H1 (cell line): ENCODE results near the gene ZNF30. TPM values are rescaled to one million over a fixed set of nuclear protein-coding genes. Genes with fewer than 3 reads are reported as not detected.
"Not testable (repeated sequence)": the region's sequence is repeated elsewhere in the genome, so short reads cannot be mapped to it uniquely, and the experiment has no call there.

Experiments used
- CTCF ChIA-PET: fragments of 300-600 bp; sonication (Branson Sonifier 250); formaldehyde crosslinking; loops from one replicate; lab custom pipeline; 2021; ENCODE audit not compliant: partially characterized antibody; lab: Charles Lee
- POLR2A ChIA-PET: fragments of 300-600 bp; sonication (Branson Sonifier 250); formaldehyde crosslinking; loops from one replicate; lab custom pipeline; 2021; ENCODE audit warnings: inconsistent platforms; ENCODE audit not compliant: partially characterized antibody; lab: Charles Lee
- DNase-seq, 2 experiments: peaks; one replicate each; pipeline versions ENCODE4 v3.0.0 to v3.0.0-alpha.2; 2010 to 2022; ENCODE audit warnings: low spot score in 2 of 2, low read depth in 1 of 2, mixed read lengths in 1 of 2
- FAIRE-seq: peaks from 2 replicates; lab custom pipeline; 2011; peaks lifted over from hg19 to GRCh38; lab: Jason Lieb, UNC
- H2AFZ ChIP-seq: 2 replicates; pipeline ENCODE4 v1.8.1; 2012; ENCODE audit warnings: low read length, inconsistent platforms
- H2AK5ac ChIP-seq: 2 replicates; pipeline ENCODE4 v1.6.1; 2013; ENCODE audit warnings: low read depth, low read length
- H2BK120ac ChIP-seq: replicated peaks from 2 replicates; pipeline ENCODE3; 2013; ENCODE audit warnings: low read depth, low read length, inconsistent platforms
- H2BK12ac ChIP-seq: 2 replicates; pipeline ENCODE4 v1.6.1; 2013; ENCODE audit warnings: low read depth, low read length
- H2BK15ac ChIP-seq: 2 replicates; pipeline ENCODE4 v1.6.1; 2013; ENCODE audit warnings: low read length
- H2BK20ac ChIP-seq: 2 replicates; pipeline ENCODE4 v1.6.1; 2013; ENCODE audit warnings: low read length
- H2BK5ac ChIP-seq: 2 replicates; pipeline ENCODE4 v1.6.1; 2013; ENCODE audit warnings: low read depth, low read length
- H3K14ac ChIP-seq: 2 replicates; pipeline ENCODE4 v1.6.1; 2013; ENCODE audit warnings: inconsistent platforms; ENCODE audit not compliant: insufficient read length
- H3K18ac ChIP-seq: 2 replicates; pipeline ENCODE4 v1.6.1; 2013; ENCODE audit warnings: low read length; ENCODE audit errors: extremely low read depth
- H3K23ac ChIP-seq: 2 replicates; pipeline ENCODE4 v1.6.1; 2013; ENCODE audit warnings: inconsistent platforms; ENCODE audit not compliant: insufficient read length
- H3K23me2 ChIP-seq: 2 replicates; pipeline ENCODE4 v1.6.1; 2013; ENCODE audit warnings: low read depth, low read length
- H3K27ac ChIP-seq: 2 replicates; pipeline ENCODE4 v1.6.1; 2011; ENCODE audit warnings: low read depth, low read length, inconsistent platforms
- H3K27me3 ChIP-seq, 4 experiments: replicated peaks in 1 of 4; 1 replicate in 1 of 4; 2 replicates in 3 of 4; pipeline versions ENCODE4 v1.6.1 to v1.8.1; 2011 to 2013; ENCODE audit warnings: low read length in 3 of 4, mild to moderate bottlenecking in 3 of 4, inconsistent platforms in 2 of 4, mixed read lengths in 2 of 4, moderate library complexity in 1 of 4; ENCODE audit not compliant: control insufficient read depth in 3 of 4, insufficient read depth in 3 of 4; ENCODE audit errors: extremely low read depth in 1 of 4
- H3K36me3 ChIP-seq, 4 experiments: 2 replicates each; pipeline versions ENCODE4 v1.6.1 to v1.8.1; 2011 to 2013; ENCODE audit warnings: mild to moderate bottlenecking in 4 of 4, low read length in 3 of 4, moderate library complexity in 2 of 4, control low read depth in 1 of 4, inconsistent platforms in 1 of 4; ENCODE audit not compliant: insufficient read depth in 4 of 4, control insufficient read depth in 2 of 4
- H3K4ac ChIP-seq: replicated peaks from 2 replicates; pipeline ENCODE3; 2013; ENCODE audit warnings: low read length, low read depth, mixed read lengths, inconsistent platforms; ENCODE audit not compliant: insufficient read length
- H3K4me1 ChIP-seq, 4 experiments: replicated peaks in 1 of 4; 1 replicate in 1 of 4; 2 replicates in 3 of 4; pipeline versions ENCODE4 v1.6.1 to v1.8.1; 2011 to 2013; ENCODE audit warnings: low read length in 3 of 4, inconsistent platforms in 2 of 4, mixed read lengths in 1 of 4; ENCODE audit not compliant: insufficient read depth in 4 of 4, control insufficient read depth in 3 of 4
- H3K4me2 ChIP-seq, 2 experiments: 2 replicates each; pipeline versions ENCODE4 v1.6.1 to v1.8.1; 2011 to 2013; ENCODE audit warnings: low read depth in 2 of 2, low read length in 2 of 2, control low read depth in 1 of 2, inconsistent platforms in 1 of 2, mild to moderate bottlenecking in 1 of 2; ENCODE audit not compliant: insufficient read depth in 1 of 2
- H3K4me3 ChIP-seq, 4 experiments: fragments of 200-600, 300-600 bp in 1 of 4; sonication (generic), shearing (Covaris generic), sonication (Bioruptor Twin) in 1 of 4; 2 replicates each; pipeline versions ENCODE4 v1.5.1 to v1.8.1; 2011 to 2016; ENCODE audit warnings: low read length in 4 of 4, low read depth in 3 of 4, control low read depth in 2 of 4, inconsistent platforms in 2 of 4, mild to moderate bottlenecking in 2 of 4, mixed read lengths in 1 of 4, moderate library complexity in 1 of 4; ENCODE audit not compliant: insufficient read depth in 2 of 4; ENCODE audit errors: extremely low read depth in 1 of 4
- H3K56ac ChIP-seq: replicated peaks from 2 replicates; pipeline ENCODE3; 2013; ENCODE audit warnings: low read depth, mild to moderate bottlenecking, mixed read lengths, low read length, inconsistent platforms; ENCODE audit not compliant: insufficient read length
- H3K79me1 ChIP-seq: 2 replicates; pipeline ENCODE4 v1.6.1; 2013; ENCODE audit warnings: low read depth, low read length, control low read depth
- H3K79me2 ChIP-seq, 2 experiments: 2 replicates each; pipeline versions ENCODE4 v1.6.1 to v1.8.1; 2012 to 2013; ENCODE audit warnings: low read length in 2 of 2, mild to moderate bottlenecking in 2 of 2, inconsistent platforms in 1 of 2; ENCODE audit not compliant: insufficient read depth in 2 of 2, control insufficient read depth in 1 of 2
- H3K9ac ChIP-seq, 4 experiments: replicated peaks in 1 of 4; 1 replicate in 1 of 4; 2 replicates in 3 of 4; pipeline versions ENCODE4 v1.6.1 to v1.8.1; 2011 to 2013; ENCODE audit warnings: low read depth in 3 of 4, low read length in 3 of 4, control low read depth in 2 of 4, mild to moderate bottlenecking in 2 of 4, moderate library complexity in 2 of 4, inconsistent platforms in 1 of 4; ENCODE audit errors: extremely low read depth in 1 of 4
- H3K9me3 ChIP-seq, 2 experiments: 2 replicates each; pipeline versions ENCODE4 v1.6.1 to v1.8.1; 2012 to 2013; ENCODE audit warnings: mild to moderate bottlenecking in 2 of 2, moderate library complexity in 2 of 2, control low read depth in 1 of 2, inconsistent platforms in 1 of 2, low read depth in 1 of 2, low read length in 1 of 2, mixed read lengths in 1 of 2; ENCODE audit not compliant: insufficient read depth in 2 of 2
- H4K20me1 ChIP-seq, 2 experiments: replicated peaks in 1 of 2; 2 replicates each; pipeline versions ENCODE3 to v1.8.1; 2011 to 2013; ENCODE audit warnings: inconsistent platforms in 2 of 2, low read length in 2 of 2, mild to moderate bottlenecking in 1 of 2; ENCODE audit not compliant: insufficient read depth in 2 of 2, control insufficient read depth in 1 of 2
- H4K5ac ChIP-seq: 2 replicates; pipeline ENCODE4 v1.6.1; 2013; ENCODE audit warnings: low read length, low read depth, mixed read lengths, inconsistent platforms; ENCODE audit not compliant: insufficient read length
- H4K8ac ChIP-seq: 2 replicates; pipeline ENCODE4 v1.8.0; 2013; ENCODE audit warnings: mild to moderate bottlenecking, moderate library complexity, low read length, inconsistent platforms; ENCODE audit not compliant: insufficient read depth; ENCODE audit errors: extremely low read depth
- H4K91ac ChIP-seq: replicated peaks from 2 replicates; pipeline ENCODE3; 2013; ENCODE audit warnings: low read length, mixed read lengths, inconsistent platforms; ENCODE audit not compliant: insufficient read length
- WGBS, 2 experiments: shearing (Covaris generic) in 1 of 2; methylation state at CpG; one replicate each; pipeline versions ENCODE4 v1.1.6 to v1.1.7; 2013 to 2015; ENCODE audit warnings: low lambda C conversion rate in 2 of 2, mixed read lengths in 2 of 2, inconsistent platforms in 1 of 2, low coverage in 1 of 2, missing lambda C conversion rate in 1 of 2; ENCODE audit not compliant: insufficient replicate concordance in 2 of 2, insufficient coverage in 1 of 2, insufficient read length in 1 of 2; ENCODE audit errors: extremely low coverage in 1 of 2, missing lambda C conversion rate in 1 of 2; 5-methylcytosine and 5-hydroxymethylcytosine counted together
- polyA plus RNA-seq, 7 experiments: library from polyadenylated mRNA; depleted of rRNA in 3 of 7; stranded (reverse) in 5 of 7; unstranded in 2 of 7; fragments of >200 nt in 5 of 7; fragments of 200-250 nt in 2 of 7; gene quantifications; 1 replicate in 5 of 7; 2 replicates in 1 of 7; 4 replicates in 1 of 7; pipeline versions ENCODE4 v1.2.1 to v1.2.3, GENCODE V29; 2011 to 2013; ENCODE audit warnings: missing spikeins in 2 of 7, mixed read lengths in 2 of 7
- total RNA-seq: library from RNA; stranded (reverse); fragmentation: NEBNext Ultra II Directional; extraction: Animal tissue kit (Norgen Biotek cat#: 25700); gene quantifications from 2 replicates; pipeline ENCODE4 v1.2.1, GENCODE V29; 2021

Gene ZNF30
- total and polyA plus RNA-seq, 2 of the 8 experiments (the other 6 are each of a cell fraction or from before 2014, with no cell fraction given) = 2.0 to 4.7 TPM

GRCh38 chr19:34970185-34970780, 43.6 kb downstream of the ZNF30 start:
- H4K91ac ChIP-seq, FAIRE-seq, H4K8ac ChIP-seq, H4K5ac ChIP-seq, H2AFZ ChIP-seq, H2BK12ac ChIP-seq, H3K4me3 ChIP-seq, H3K4ac ChIP-seq, H3K79me1 ChIP-seq, H2BK120ac ChIP-seq, H2BK20ac ChIP-seq, H3K4me1 ChIP-seq, H4K20me1 ChIP-seq, H3K4me2 ChIP-seq, H2BK15ac ChIP-seq, H2AK5ac ChIP-seq, H2BK5ac ChIP-seq, DNase-seq, H3K79me2 ChIP-seq, H3K9ac ChIP-seq, H3K27ac ChIP-seq, H3K27me3 ChIP-seq, H3K56ac ChIP-seq, H3K18ac ChIP-seq, H3K23ac ChIP-seq, H3K14ac ChIP-seq, H3K36me3 ChIP-seq, H3K23me2 ChIP-seq: not testable (repeated sequence)
- POLR2A ChIA-PET = interaction anchor here (1.1 kb wide), 1 partner anchor 10 kb away, joined by 3 read pairs; no protein-coding TSS in a partner anchor
- CTCF ChIA-PET = interaction anchor here (1.3 to 15.1 kb wide), 2 partner anchors 41 to 55 kb away, joined by 3 to 174 read pairs; no protein-coding TSS in a partner anchor
- H3K9me3 ChIP-seq = peaks cover 7 to 14% of the 10 kb centered on the region in 2 experiments
- WGBS, 2 experiments = 87% methylated on average over 12 of the region's 12 CpGs; no CpG with 5 or more reads in 1 of the 2 experiments
